LHCN-M2 (cell line): Measurements from ENCODE around the gene CTBP2. TPM values are rescaled to one million over a fixed set of nuclear protein-coding genes. Genes with fewer than 3 reads are reported as not detected.

Experiments
- DNase-seq: peaks from one replicate; pipeline ENCODE4 v3.0.0-alpha.2; 2012; ENCODE audit warnings: low read depth
- total RNA-seq: library from RNA; depleted of rRNA; stranded (reverse); fragments of >200 nt; gene quantifications from 2 replicates; pipeline ENCODE4 v1.2.3, GENCODE V29; 2014

CTBP2 gene
- total RNA-seq, 1 experiment from 2014 or later, result 51.1 TPM

GRCh38 chr10:125144693-125145623 lies 15.4 kb downstream of the CTBP2 start:
- DNase-seq, result no peak

- no peak for DNase-seq
Measured at GRCh38 chr10:125144206-125144605, 16.2 kb downstream of the CTBP2 start.

- DNase-seq, result no peak
Measured at GRCh38 chr10:125142946-125143345, 17.4 kb downstream of the CTBP2 start.

- DNase-seq, result no peak
Measured at GRCh38 chr10:125141860-125142484, 18.4 kb downstream of the CTBP2 start.

GRCh38 chr10:125141150-125141859 lies 19.1 kb downstream of the CTBP2 start:
- DNase-seq, result no peak

- no peak for DNase-seq
Measured at GRCh38 chr10:125140151-125140550, 20.2 kb downstream of the CTBP2 start.

- DNase-seq, result no peak
Measured at GRCh38 chr10:125137601-125138438, 22.5 kb downstream of the CTBP2 start.

GRCh38 chr10:125136087-125136486 lies 24.3 kb downstream of the CTBP2 start:
- no peak for DNase-seq

GRCh38 chr10:125135771-125136035 lies 24.7 kb downstream of the CTBP2 start:
- no peak for DNase-seq

GRCh38 chr10:125134916-125135770 lies 25.2 kb downstream of the CTBP2 start:
- DNase-seq, result no peak

- DNase-seq, result no peak
Measured at GRCh38 chr10:125134483-125134848, 25.9 kb downstream of the CTBP2 start.

- DNase-seq, result no peak
Measured at GRCh38 chr10:125133696-125134482, 26.5 kb downstream of the CTBP2 start.

GRCh38 chr10:125132344-125132743 lies 28.0 kb downstream of the CTBP2 start:
- DNase-seq, result peak; percentile 94

GRCh38 chr10:125130916-125131315 lies 29.4 kb downstream of the CTBP2 start:
- no peak for DNase-seq

- no peak for DNase-seq
Measured at GRCh38 chr10:125130260-125130659, 30.1 kb downstream of the CTBP2 start.

GRCh38 chr10:125129076-125129458 lies 31.3 kb downstream of the CTBP2 start:
- no peak for DNase-seq

- no peak for DNase-seq
Measured at GRCh38 chr10:125128397-125129075, 31.8 kb downstream of the CTBP2 start.

- DNase-seq, result no peak
Measured at GRCh38 chr10:125127986-125128385, 32.4 kb downstream of the CTBP2 start.

- no peak for DNase-seq
Measured at GRCh38 chr10:125127110-125127509, 33.3 kb downstream of the CTBP2 start.
